ENCODE measurements around the gene SYT5.

Gene SYT5

DNA sequence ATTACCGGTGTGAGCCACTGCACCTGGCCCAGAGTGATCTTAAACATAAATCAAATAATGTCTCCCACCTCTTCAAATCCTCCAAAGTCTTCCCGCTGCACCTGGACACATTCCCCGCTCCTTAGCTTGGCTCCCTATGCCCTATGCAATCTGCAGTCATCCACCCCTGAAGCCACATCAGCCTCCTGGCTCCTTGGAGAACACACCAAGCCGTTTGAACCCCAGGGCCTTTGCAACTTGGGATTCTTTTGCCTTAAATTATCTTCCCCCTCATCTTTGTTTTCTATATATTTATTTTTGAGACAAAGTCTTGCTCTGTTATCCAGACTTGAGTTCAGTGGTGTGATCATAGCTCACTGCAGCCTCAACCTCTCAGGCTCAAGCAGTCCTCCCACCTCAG is 11.0 kb downstream of the SYT5 start:
- Histone ChIP-seq H3F3A (ENCODE audit: low read depth) (no peaks in the 10 kb centered on the region), H3K4me3 (ENCODE audit: low read length, poor library complexity, severe bottlenecking) (no peak overlapping the region), H3K9ac (ENCODE audit: low read depth, low read length, poor library complexity, severe bottlenecking) (no peak overlapping the region), H3K79me2 (ENCODE audit: insufficient read depth, low read length) (no peaks in the 10 kb centered on the region), H4K20me1 (ENCODE audit: insufficient read depth, low read length, poor library complexity, severe bottlenecking) (no peaks in the 10 kb centered on the region), H3K4me2 (ENCODE audit: low read depth, low read length, poor library complexity, severe bottlenecking) (no peak overlapping the region), H3K4me1 (ENCODE audit: insufficient read depth, low read length, poor library complexity, severe bottlenecking) (peaks cover 3% of the 10 kb centered on the region), H3K27me3 (ENCODE audit: insufficient read depth, low read length, poor library complexity, severe bottlenecking) (no peaks in the 10 kb centered on the region), H3K9me2 (replicated peaks; ENCODE audit: low read depth, low read length) (no peaks in the 10 kb centered on the region), H2AFZ (ENCODE audit: low read length) (no peak overlapping the region), H3K9me3 (ENCODE audit: insufficient read depth, low read depth, low read length) (no peaks in the 10 kb centered on the region), H3K36me3 (ENCODE audit: insufficient read depth, low read length) (no peaks in the 10 kb centered on the region)
- TF ChIP-seq, protein P1, sequence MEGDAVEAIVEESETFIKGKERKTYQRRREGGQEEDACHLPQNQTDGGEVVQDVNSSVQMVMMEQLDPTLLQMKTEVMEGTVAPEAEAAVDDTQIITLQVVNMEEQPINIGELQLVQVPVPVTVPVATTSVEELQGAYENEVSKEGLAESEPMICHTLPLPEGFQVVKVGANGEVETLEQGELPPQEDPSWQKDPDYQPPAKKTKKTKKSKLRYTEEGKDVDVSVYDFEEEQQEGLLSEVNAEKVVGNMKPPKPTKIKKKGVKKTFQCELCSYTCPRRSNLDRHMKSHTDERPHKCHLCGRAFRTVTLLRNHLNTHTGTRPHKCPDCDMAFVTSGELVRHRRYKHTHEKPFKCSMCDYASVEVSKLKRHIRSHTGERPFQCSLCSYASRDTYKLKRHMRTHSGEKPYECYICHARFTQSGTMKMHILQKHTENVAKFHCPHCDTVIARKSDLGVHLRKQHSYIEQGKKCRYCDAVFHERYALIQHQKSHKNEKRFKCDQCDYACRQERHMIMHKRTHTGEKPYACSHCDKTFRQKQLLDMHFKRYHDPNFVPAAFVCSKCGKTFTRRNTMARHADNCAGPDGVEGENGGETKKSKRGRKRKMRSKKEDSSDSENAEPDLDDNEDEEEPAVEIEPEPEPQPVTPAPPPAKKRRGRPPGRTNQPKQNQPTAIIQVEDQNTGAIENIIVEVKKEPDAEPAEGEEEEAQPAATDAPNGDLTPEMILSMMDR (conservative IDR thresholded peaks at IDR 0.05; ENCODE audit: low read length), result no peak
- TF ChIP-seq EZH2phosphoT487 (IDR thresholded peaks at IDR 0.05; ENCODE audit: borderline replicate concordance), result no peak

DNA sequence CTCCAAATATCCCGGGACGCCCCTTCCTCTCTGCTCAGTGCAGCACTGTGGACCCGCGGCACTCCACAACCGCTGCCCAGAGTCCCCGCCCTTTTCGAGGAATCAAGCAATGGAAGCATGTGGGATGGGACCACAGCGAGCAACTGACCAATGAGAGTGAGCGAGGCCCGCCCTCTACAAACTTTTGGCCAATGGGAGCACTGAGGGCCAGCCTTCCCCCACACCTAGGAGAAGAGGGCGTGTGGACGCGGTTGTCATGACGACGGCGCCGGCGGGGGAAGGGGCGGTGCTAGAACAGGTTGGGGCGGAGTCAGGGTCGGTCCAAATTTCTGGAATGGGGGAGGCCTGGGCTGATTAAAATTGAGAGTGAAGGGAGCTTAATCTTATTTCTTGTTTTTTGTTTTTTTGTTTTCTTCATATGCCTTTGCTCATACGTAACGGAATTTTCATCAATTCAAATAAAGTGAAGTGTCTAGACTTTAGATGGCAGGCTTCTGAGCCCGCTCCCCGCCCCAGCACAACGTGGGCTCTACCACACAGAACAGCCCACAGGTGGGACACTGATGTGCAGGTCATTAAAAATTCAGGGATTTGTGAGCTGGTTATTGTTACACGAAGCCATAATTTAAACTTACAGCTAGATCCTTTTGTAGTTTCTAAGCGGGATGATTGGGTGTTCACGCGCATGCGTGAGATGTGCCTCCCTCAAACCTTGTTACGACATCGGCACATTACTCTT is 13.4 kb downstream of the SYT5 start, which contains the start of gene DNAAF3:
Gene DNAAF3 (minus strand): TSS at position 84 of the 739 bp plus-strand sequence. CDS start 200 bp downstream, outside the sequence.
- TF ChIP-seq, protein P1 (conservative IDR thresholded peaks at IDR 0.05; ENCODE audit: low read length), result no peak
- TF ChIP-seq EZH2phosphoT487 (IDR thresholded peaks at IDR 0.05; ENCODE audit: borderline replicate concordance), result no peak
- Histone ChIP-seq H2AFZ (ENCODE audit: low read length) (peak within 1 kb of the TSS; percentile 84), H3K9me3 (ENCODE audit: insufficient read depth, low read depth, low read length) (no peaks in the 10 kb centered on the region), H4K20me1 (ENCODE audit: insufficient read depth, low read length, poor library complexity, severe bottlenecking) (no peaks in the 10 kb centered on the region), H3K4me2 (ENCODE audit: low read depth, low read length, poor library complexity, severe bottlenecking) (peak within 1 kb of the TSS; percentile 90), H3K9me2 (replicated peaks; ENCODE audit: low read depth, low read length) (no peaks in the 10 kb centered on the region), H3F3A (ENCODE audit: low read depth) (no peaks in the 10 kb centered on the region), H3K9ac (ENCODE audit: low read depth, low read length, poor library complexity, severe bottlenecking) (no peak within 1 kb of the TSS), H3K27me3 (ENCODE audit: insufficient read depth, low read length, poor library complexity, severe bottlenecking) (no peaks in the 10 kb centered on the region), H3K36me3 (ENCODE audit: insufficient read depth, low read length) (no peaks in the 10 kb centered on the region), H3K4me1 (ENCODE audit: insufficient read depth, low read length, poor library complexity, severe bottlenecking) (peaks cover 3% of the 10 kb centered on the region), H3K79me2 (ENCODE audit: insufficient read depth, low read length) (no peaks in the 10 kb centered on the region), H3K4me3 (ENCODE audit: low read length, poor library complexity, severe bottlenecking) (peak within 1 kb of the TSS; percentile 76)

DNA sequence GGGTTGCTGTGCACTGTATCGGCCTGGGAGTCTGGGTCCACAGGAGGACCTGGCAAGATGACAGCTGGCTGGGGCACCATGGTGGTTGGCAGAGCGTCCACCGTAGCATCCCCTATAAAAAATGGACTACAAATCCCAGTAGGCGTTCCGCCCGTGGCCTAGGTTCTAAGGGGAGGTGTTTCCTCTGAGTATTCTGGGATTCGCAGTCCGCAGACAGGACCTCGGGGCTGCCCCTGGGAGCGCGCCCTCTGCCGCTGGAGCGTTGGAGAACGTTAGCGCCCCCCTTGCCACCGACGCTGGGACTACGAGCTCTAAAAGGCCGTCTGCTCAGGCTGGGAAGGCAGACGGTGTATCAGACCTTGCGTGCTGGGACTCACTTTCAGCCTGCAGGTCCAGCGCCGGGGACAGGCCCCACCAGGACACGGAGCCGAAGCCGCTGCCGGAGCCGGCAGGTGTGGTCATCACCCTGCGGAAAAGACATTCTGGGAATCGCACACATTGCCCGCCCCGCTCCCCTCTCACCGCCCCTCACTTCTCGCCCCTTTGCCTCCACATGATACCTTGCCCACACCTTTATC is 14.0 kb downstream of the SYT5 start:
- Histone ChIP-seq H3K79me2 (ENCODE audit: insufficient read depth, low read length) (no peaks in the 10 kb centered on the region), H3K9me3 (ENCODE audit: insufficient read depth, low read depth, low read length) (no peaks in the 10 kb centered on the region), H3F3A (ENCODE audit: low read depth) (no peaks in the 10 kb centered on the region), H3K9ac (ENCODE audit: low read depth, low read length, poor library complexity, severe bottlenecking) (no peak overlapping the region), H3K9me2 (replicated peaks; ENCODE audit: low read depth, low read length) (no peaks in the 10 kb centered on the region), H3K27me3 (ENCODE audit: insufficient read depth, low read length, poor library complexity, severe bottlenecking) (no peaks in the 10 kb centered on the region), H2AFZ (ENCODE audit: low read length) (peak overlapping the region; percentile 84), H3K36me3 (ENCODE audit: insufficient read depth, low read length) (no peaks in the 10 kb centered on the region), H3K4me1 (ENCODE audit: insufficient read depth, low read length, poor library complexity, severe bottlenecking) (peaks cover 3% of the 10 kb centered on the region), H3K4me3 (ENCODE audit: low read length, poor library complexity, severe bottlenecking) (peak overlapping the region; percentile 76), H3K4me2 (ENCODE audit: low read depth, low read length, poor library complexity, severe bottlenecking) (peak overlapping the region; percentile 90), H4K20me1 (ENCODE audit: insufficient read depth, low read length, poor library complexity, severe bottlenecking) (no peaks in the 10 kb centered on the region)
- no peak for TF ChIP-seq EZH2phosphoT487 (IDR thresholded peaks at IDR 0.05; ENCODE audit: borderline replicate concordance)
- TF ChIP-seq, protein P1 (conservative IDR thresholded peaks at IDR 0.05; ENCODE audit: low read length), result peak; percentile 88
